SH-SY5Y (cell line): Measurements from ENCODE around the gene POU6F2.

ENCODE experiments used
- GATA2 ChIP-seq: IDR thresholded peaks from 2 replicates; pipeline ENCODE4 v1.6.1; 2011; ENCODE audit warnings: mild to moderate bottlenecking, low read depth, low read length
- GATA3 ChIP-seq: IDR thresholded peaks from 2 replicates; pipeline ENCODE4 v1.6.1; 2011; ENCODE audit warnings: low read depth, mild to moderate bottlenecking, low read length, moderate library complexity

- TF ChIP-seq GATA2: no peak
- no peak for TF ChIP-seq GATA3
Measured at GRCh38 chr7:39317896-39318295, 340.2 kb downstream of the POU6F2 start.
